Measurements from ENCODE around the gene BRD2.

The BRD2 gene

DNA sequence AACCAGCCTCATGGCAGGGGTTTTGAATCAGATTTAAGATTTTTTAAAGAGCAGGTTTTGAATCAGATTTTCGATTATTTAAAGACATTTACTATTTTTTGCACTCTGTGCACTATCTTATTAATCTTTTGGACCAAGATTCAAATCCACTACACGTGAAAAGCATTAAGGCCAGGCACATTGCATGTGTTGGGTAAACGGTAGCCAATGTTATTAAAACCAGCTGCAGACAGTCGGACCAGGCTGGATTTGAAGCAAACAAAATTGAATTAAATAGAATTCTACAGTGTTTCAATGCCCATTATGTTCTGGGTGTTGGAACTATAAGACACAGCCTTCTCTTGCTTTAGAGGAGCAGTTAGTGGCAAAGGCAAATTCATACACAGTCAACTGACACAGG lies 33.3 kb downstream of the BRD2 start:
- DNase-seq, result no peak

DNA sequence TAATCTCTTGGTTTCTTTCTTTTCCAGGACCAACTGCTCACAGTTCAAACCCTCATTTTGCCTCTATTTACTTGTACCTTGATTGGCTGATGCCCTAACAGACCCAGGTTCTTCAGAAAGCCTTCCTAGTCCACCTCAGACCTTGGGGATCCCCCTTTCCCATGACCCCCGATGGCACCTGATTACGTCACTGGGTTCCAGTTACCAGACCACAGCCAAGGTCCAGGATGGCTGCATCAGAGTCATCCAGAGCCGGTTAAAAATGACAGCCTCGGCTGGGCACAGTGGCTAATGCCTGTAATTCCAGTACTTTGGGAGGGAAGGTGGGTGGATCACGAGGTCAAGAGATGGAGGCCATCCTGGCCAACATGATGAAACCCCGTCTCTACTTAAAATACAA lies 36.5 kb downstream of the BRD2 start:
- DNase-seq, result no peak

GRCh38 chr6:33007831-33008400 lies 39.5 kb downstream of the BRD2 start:
- DNase-seq, result no peak

DNA sequence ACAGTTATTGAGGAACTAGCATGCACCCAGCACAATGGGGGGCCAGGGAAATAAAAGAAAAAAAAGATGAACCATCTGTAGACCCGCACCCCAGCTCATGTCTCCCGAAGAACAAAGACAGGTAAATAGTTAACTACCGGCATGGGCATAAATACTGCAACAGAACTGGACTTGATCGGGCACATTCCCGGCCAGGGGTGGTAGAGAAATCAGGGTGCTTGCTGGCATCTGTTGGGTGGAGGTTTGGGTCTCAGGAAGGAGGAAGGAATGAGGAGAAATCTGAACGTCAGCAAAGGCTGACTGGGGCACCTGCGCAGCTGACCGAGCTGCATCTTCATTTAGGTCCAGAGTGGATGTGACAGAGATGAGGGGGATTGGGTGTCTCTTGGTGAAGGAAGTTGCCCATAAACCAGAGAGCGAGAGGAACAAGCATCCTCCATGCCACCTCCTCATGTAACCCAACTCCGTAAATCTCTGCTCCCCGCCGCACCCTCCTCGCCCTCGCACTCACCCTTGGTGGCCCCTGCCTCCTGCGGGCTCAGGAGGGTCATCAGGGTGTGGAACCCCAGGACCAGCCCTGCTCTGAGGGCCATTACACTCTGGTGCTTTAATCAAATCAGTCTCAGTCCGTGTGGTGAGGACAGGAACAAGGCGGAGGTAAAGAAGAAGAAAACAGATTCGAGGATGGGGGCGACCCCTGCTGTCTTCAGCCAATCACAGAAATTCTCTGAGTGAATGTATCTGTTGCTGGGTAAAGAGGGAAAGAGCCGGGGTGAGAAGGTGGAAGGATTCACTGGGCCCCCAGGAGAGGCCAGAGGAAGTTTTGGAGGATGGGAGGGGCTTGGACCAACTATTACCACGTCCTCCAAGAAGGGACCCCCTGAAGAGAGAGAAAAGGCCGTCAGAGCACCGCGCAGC lies 40.8 kb downstream of the BRD2 start, which contains the start of gene HLA-DOA:
HLA-DOA (minus strand) TSS at position 648 of the 918 bp plus-strand sequence.
- no peak for DNase-seq

GRCh38 chr6:33010356-33010755 lies 42.0 kb downstream of the BRD2 start:
- no peak for DNase-seq

DNA sequence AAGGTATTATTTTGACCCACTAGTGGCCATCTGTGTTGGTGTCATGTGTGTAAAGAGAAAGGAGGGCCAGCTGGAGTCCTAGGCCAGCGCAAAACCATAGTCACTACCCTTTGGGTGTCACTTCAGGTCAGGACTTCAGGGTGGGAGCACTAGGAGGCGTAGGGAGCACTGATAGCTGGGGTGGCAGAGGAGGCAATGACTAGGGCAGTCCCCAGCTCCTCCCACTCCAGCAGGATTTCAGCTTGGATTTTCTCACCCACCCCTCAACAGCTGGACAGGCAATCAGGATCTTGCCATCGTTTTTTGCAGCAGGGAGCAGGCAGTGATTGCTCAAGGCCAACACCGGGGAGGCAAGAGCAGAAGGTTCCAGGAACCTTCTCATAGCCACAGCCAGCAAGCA lies 45.2 kb downstream of the BRD2 start:
- no peak for DNase-seq

- peak; percentile 92 for DNase-seq
These were observed 46.6 kb downstream of the BRD2 start for GRCh38 chr6:33014841-33015634.

DNA sequence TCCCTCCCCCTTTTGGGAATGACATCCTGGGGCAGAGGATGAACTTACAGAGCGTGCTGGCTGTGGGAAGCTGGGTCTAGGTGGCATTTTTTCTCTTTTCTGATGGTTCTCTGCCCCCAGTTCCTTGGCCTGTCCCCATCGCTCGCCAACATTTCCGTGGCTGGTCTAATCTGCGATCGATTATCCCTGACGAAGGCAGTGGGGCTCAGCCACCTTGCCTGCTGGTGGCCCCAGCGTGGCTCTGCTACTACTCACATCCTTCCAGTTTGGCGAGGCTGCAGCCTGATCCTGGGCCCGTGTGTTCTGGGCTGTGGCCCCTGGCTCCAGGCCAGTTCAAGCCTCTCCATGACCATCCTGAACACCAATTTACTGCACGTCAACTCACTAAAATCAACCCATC lies 47.4 kb downstream of the BRD2 start:
- DNase-seq, result no peak

DNA sequence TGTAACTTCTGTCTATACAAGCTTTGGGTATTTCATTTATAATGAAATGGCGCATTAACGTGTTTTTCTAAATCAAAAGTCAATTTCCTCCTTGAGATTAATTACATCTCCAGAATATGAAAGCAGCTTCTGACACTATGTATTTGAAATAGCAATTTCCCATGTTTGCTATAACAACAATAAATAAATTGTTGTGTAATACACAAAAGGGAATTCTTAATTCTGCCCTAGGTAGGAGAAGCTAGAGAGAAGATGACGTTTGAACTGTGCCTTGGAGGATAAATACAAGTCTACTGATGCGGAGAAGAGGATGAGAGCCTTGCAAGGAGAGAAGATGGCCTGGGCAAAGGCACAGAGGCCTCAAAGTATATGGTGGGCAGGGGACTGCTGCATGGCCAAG lies 48.6 kb downstream of the BRD2 start:
- no peak for DNase-seq

DNA sequence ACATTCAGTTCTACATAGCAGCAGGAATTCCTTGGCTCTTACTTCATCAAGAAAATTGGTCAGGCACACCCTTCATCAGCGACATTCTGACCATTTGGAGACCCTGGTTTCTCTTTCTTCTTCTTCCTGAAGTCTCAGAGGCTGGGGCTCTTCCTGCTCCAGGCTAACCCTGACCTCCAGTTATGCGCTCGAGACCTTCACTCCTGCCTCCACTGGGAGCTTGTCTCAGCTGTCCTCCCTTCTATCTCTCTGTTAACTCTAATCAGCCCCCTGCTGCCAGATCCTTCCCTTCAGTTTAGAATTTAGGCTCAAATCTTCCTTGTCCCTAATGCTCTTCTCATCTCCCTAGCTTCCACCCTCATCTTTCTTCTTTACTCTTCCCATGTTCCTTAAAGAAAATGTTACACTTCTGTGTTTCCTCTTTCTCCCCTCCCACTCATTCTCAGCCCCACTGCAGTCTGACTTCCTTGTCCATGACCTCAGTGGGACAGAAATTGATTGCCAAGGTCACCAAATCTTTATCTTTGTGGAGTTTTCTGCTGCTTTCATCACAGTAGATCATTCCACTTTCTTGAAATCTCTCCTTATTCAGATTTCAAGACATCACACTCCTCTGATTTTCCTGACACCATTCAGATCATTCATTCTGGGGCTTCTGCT lies 49.4 kb downstream of the BRD2 start:
- peak; percentile 30 to 32 for DNase-seq

GRCh38 chr6:33018418-33018817 lies 50.0 kb downstream of the BRD2 start:
- DNase-seq, result no peak

- peak; percentile 94 to 97 for DNase-seq
These were observed 50.5 kb downstream of the BRD2 start for GRCh38 chr6:33018904-33019303.

- no peak for DNase-seq
These were observed 51.0 kb downstream of the BRD2 start for GRCh38 chr6:33019372-33019771.

GRCh38 chr6:33021917-33022316 lies 53.5 kb downstream of the BRD2 start:
- DNase-seq, result no peak

DNA sequence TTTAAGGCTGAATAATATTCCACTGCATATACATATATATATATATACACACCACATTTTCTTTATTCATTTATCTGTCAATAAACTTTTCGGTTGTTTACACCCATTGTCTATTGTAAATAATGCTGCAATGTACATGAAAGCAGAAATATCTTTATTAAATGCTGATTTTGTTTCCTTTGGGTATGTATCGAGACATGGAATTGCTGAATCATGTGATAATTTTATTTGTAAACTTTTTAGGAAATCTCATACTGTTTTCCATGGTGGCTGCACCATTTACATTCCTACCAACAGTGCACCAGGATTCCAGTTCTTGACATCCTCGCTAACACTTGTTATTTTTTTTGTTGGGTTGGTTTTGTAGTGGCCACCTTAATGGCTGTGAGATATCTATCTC lies 55.1 kb downstream of the BRD2 start:
- DNase-seq, result no peak

DNA sequence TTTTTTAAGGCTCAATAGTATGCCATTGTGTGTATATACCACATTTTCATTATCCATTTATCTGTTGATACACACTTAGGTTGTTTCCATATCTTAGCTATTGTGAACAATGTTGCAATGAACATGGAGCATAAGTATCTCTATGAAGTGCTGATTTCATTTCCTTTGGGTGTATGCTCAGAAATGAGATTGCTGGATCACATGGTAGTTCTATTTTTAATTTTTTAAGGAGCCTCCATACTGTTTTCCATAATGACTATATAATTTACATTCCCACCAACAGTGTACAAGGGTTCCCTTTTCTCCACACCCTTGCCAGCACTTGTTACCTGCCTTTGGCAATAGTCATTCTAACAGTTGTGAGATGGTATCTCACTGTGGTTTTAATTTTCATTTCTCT lies 56.1 kb downstream of the BRD2 start:
- no peak for DNase-seq

- DNase-seq, result no peak
These were observed 59.9 kb downstream of the BRD2 start for GRCh38 chr6:33028220-33028849.

GRCh38 chr6:33029328-33030184 lies 61.2 kb downstream of the BRD2 start:
- no peak for DNase-seq

DNA sequence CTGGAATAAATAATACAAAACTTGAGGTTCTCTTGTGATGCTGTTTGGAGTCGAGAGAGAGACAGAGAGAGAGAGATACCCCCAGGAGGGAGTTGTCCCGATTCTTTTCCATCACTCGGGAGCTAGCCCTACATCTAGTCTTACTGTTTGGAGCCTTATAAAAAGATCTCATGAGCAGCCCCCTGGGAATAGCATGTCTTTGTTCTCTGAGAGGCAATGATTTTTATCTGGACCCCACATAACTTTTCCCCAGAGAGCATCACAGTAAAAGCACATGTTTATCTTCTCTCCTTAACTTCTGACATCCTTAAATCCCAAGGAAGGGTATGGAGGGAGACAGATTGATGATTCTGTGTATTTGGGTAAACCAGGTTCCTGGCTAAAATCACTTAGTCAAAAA lies 61.9 kb downstream of the BRD2 start:
- DNase-seq, result no peak

Measured in AML-193 (cell line).